HG02642 (cell line): ENCODE results near the gene DDAH1.
"Not testable (repeated sequence)": the region's sequence is repeated elsewhere in the genome, so short reads cannot be mapped to it uniquely, and the experiment has no call there.

Experiments used
- ATAC-seq: cut with Tn5 transposase; IDR thresholded peaks from one replicate; pipeline ENCODE4 v1.9.1; 2021; ENCODE audit warnings: mild to moderate bottlenecking; ENCODE audit not compliant: unreplicated experiment, poor library complexity

DDAH1 gene

GRCh38 chr1:85365851-85366250 is 99.1 kb downstream of the DDAH1 start:
- no peak for ATAC-seq

- no peak for ATAC-seq
These were observed 101.4 kb downstream of the DDAH1 start for GRCh38 chr1:85363521-85363920.

GRCh38 chr1:85363092-85363491 is 101.9 kb downstream of the DDAH1 start:
- no peak for ATAC-seq

- no peak for ATAC-seq
These were observed 103.2 kb downstream of the DDAH1 start for GRCh38 chr1:85361606-85362296.

GRCh38 chr1:85360730-85361493 is 104.0 kb downstream of the DDAH1 start:
- no peak for ATAC-seq

DNA sequence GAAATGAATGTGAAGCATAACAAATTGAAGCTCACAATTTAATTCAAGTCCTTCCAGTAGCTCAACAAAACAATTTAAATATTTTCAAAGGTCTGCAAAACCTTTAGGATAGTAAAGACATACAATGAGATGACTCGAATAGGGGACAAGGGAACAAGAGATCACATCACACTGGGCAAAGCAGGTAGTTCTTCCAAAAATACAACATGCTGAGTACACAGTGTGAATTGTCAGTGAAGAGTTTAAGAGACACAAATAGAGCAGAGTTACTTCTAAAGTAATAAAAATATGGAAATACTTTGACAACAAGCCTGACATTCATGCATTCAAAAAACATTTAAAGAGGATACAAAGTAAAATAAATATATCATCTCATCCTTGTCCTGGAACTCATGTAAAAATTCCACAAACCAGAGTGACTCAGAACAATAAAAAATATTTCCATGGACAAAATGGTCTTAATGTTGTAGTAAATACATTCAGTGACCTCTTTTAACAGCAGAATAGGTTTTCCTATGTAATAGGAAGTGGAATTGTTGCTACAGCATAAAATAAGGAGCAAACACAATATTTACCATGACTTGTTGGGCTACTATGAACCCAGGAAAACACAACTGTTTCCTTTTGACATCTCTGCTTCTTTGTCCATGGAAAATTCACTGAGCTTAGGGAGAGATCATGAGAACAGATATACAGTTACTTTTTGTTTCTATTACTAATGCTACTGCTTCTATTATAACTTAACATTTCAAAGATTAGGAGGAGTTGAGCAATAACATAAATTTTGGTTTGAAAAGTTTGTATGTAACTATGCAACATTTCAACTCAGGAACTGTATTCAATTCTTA is 104.9 kb downstream of the DDAH1 start:
- ATAC-seq: no peak

- ATAC-seq: no peak
These were observed 106.1 kb downstream of the DDAH1 start for GRCh38 chr1:85358702-85359438.

DNA sequence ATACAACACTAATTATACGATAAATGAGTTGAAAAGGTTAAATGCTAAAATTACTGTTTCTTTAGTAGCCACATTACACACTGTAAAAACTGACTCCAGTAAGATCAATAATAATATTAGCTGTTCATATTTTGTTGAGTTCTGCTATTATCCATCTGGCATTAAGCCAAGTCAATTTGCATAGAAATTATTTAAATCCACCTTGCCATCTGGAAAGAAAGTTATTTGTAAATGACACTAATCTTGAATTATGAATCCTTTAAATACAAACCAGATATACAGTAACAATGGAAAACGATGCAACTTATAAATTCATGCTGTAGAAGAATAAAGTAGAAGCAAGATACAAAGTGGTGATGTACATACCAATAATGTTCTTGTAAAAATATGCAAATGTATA is 107.1 kb downstream of the DDAH1 start:
- no peak for ATAC-seq

DNA sequence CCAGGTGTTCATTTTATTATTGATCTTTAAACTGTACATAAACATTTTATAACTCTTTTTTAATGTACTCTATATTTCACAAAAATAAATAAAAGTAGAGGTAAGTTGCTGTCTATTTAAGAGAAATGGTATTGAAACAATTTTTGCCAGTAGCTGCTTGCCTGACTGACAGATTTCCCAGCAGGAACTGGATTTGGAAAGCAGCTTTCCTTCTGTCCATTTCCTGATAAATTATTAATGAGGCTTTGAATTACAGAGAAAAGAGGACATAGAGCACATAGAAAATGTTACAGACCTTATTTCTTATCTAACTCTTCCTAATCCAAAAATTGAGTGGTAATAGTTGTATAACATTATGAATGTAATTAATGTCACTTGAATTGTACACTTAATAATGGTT is 108.8 kb downstream of the DDAH1 start:
- no peak for ATAC-seq

DNA sequence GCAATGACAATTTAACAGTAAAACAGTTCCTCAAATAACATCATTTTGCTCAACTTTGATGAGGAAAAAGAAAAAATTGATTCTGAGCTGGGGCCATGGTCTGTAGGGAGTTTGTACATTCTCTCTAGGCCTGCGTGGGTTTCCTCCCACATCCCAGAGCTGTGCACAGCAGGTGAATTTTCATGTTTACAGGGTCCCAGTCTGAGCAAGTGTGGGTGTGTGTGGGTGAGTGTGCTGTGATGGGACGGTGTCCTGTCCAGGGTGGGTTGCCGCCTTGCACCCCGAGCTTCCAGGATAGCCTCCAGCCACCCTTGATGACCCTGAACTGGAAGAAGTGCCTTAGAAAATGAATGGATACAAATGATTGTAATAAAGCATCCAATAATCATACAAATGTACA is 112.9 kb downstream of the DDAH1 start:
- ATAC-seq: no peak

- no peak for ATAC-seq
These were observed 113.6 kb downstream of the DDAH1 start for GRCh38 chr1:85351202-85351828.

DNA sequence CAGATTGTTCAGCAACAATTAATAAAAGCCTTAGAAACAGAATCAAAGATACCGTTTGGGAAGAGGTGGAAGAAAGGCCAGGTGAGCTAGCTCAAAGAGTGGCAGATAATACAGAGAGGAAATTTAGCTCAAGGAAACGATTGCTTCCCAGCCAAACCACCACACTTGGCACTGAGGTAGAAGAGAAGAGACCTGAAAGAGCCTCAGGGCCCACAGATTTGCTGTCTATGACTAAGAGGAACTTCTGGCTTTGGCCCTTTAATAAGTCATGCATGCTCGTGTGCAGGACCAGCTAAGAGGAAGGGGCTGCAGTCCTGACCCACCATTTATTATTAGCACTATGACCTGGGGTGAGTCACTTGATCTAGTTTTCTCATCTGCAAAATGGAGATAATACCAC is 115.7 kb downstream of the DDAH1 start:
- ATAC-seq: no peak

DNA sequence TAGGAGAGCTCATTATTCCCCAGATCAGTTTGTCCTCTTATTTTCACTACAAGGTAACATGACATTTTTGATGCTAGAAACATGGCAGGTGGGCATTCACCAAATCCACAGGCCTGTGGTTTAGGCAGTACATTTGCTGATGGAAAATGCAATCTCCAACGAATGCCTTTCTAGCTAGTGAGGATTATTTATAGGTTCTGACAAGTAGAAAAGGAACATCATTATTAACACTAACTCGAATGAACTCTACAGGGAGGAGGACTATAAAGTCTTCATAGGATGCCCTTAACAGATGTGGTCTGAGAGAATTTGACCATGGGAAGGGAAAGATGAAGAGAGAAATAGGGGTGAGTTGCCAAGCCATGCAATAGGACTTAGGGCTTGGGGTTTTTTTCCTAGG is 117.1 kb downstream of the DDAH1 start:
- no peak for ATAC-seq

- not testable (repeated sequence) for ATAC-seq
These were observed 117.7 kb downstream of the DDAH1 start for GRCh38 chr1:85347275-85347674.

- ATAC-seq: no peak
These were observed 120.7 kb downstream of the DDAH1 start for GRCh38 chr1:85344256-85344694.

DNA sequence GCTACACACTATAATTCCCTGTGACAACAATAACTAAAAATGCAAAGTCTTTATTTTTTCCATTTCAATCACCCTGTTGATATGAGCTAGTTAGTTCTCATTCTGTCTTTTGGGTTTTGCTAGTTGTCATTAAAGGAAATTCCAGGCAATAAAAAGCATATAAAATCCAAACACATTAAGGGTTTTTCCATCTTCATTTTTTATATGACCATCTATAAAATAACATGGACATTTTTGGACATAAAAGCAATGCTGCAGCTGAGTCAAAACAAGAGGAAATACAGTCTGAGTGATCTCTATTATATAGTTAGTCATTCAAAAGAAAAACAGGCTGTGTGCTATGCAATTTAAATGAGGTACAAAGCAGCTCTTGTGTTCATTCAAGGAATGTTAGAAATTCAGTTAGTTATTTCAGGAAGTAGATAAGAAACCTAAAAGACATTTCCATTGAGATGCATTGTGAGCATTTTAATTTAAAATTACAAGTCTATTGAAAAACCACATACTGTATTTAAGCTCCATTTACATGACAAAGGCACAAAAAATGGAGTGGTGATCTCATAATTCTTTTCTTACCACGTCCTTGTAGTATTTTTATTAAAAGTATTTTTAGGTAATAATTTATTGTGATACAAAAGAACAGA is 121.2 kb downstream of the DDAH1 start:
- no peak for ATAC-seq

DNA sequence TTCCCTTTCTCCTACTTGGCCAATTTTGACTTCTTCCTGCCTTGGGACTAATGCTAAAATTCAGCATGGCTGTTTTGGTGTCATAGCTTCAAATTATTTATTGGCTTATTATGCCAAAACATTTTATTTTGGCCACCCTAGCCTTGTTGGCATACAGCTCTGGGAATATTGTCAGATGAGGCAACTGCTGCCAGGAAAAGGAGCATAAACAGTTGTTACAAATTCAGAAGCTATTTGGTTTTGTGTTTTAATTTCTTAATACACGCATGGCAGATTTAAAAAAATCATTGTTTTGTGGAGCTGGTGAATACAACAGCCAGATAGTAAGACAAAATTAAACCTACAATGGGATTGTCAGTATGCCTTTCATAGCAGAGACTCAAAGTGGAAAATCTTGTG is 121.7 kb downstream of the DDAH1 start:
- ATAC-seq: no peak

- ATAC-seq: no peak
These were observed 122.8 kb downstream of the DDAH1 start for GRCh38 chr1:85342207-85342606.

GRCh38 chr1:85340427-85340826 is 124.5 kb downstream of the DDAH1 start:
- ATAC-seq: no peak
